Skeletal muscle cell (primary cell): Measurements from ENCODE around the gene PCDHB6.
"Not testable (repeated sequence)": the region's sequence is repeated elsewhere in the genome, so short reads cannot be mapped to it uniquely, and the experiment has no call there.

Experiments
- DNase-seq: peaks from one replicate; pipeline ENCODE4 v3.0.0-alpha.2; 2010; ENCODE audit warnings: low read depth
- H3K4me3 ChIP-seq: 2 replicates; pipeline ENCODE4 v1.5.1; 2011; ENCODE audit warnings: low read depth, mild to moderate bottlenecking, control low read depth, low read length, moderate library complexity

The PCDHB6 gene

GRCh38 chr5:141196363-141196762, 46.5 kb downstream of the PCDHB6 start:
- no peak for DNase-seq
- H3K4me3 ChIP-seq: no peak overlapping the region

GRCh38 chr5:141199359-141200235, 49.7 kb downstream of the PCDHB6 start, which contains the start of gene PCDHB11:
Gene PCDHB11 (plus strand): TSS chr5:141199627. CDS start chr5:141199775, 148 bp downstream.
- no peak for DNase-seq
- no peak within 1 kb of the TSS for H3K4me3 ChIP-seq

GRCh38 chr5:141201126-141201525, 51.3 kb downstream of the PCDHB6 start:
- not testable (repeated sequence) for H3K4me3 ChIP-seq, DNase-seq

- H3K4me3 ChIP-seq, DNase-seq: not testable (repeated sequence)
Measured at GRCh38 chr5:141201646-141202045, 51.8 kb downstream of the PCDHB6 start.
